Fibroblast of lung (primary cell): ENCODE results near the gene OR51V1.

Source experiments
- CTCF ChIP-seq, 2 donors: IDR thresholded peaks in 1 of 2; conservative IDR thresholded peaks in 1 of 2; 1 replicate in 1 of 2; 2 replicates in 1 of 2; pipeline ENCODE4 v1.5.1; 2011 to 2012; ENCODE audit warnings: low read length in 2 of 2, control low read depth in 1 of 2, inconsistent platforms in 1 of 2, low read depth in 1 of 2, mild to moderate bottlenecking in 1 of 2
- EZH2 ChIP-seq: IDR thresholded peaks from 2 replicates; pipeline ENCODE4 v1.5.1; 2012; ENCODE audit warnings: low read length, control low read depth, mild to moderate bottlenecking; ENCODE audit errors: missing control alignments

DNA sequence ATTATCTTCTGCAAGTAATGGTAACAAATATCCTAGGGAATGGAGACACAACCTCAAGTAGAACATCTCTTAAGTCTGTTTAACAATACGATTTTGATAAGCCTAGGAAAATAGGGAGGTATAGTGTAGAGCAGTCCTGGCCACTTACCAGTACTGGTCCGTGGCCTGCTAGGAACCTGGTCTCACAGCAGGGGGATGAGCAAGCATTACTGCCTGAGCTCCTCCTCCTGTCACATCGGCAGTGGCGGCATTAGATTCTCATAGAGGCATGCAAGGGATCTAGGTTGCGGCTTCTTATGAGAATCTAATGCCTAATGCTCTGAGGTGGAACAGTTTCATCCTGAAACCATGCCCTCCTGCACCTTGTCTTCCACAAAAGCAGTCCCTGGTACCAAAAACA lies 4.4 kb downstream of the OR51V1 start:
- TF ChIP-seq CTCF (conservative IDR thresholded peaks at IDR 0.05 in 1 of 2, IDR thresholded peaks at IDR 0.05 in 1 of 2; ENCODE audit: low read depth in 1 of 2, low read length in 2 of 2) (no peak), EZH2 (no peak)
